HepG2 (cell line): ENCODE measurements around the gene EPC1. TPM values are rescaled to one million over a fixed set of nuclear protein-coding genes. Genes with fewer than 3 reads are reported as not detected.

Source experiments
- E2F1 ChIP-seq: sonication (generic); formaldehyde crosslinking; IDR thresholded peaks from 2 replicates; pipeline ENCODE4 v1.5.0; 2020; ENCODE audit warnings: missing genetic modification reagents
- ETV6 ChIP-seq: sonication (generic); formaldehyde crosslinking; conservative IDR thresholded peaks from 2 replicates; pipeline ENCODE4 v1.4.0; 2020; ENCODE audit warnings: missing genetic modification reagents
- GATA4 ChIP-seq: sonication (generic); IDR thresholded peaks from 2 replicates; pipeline ENCODE4 v1.6.1; 2016; ENCODE audit warnings: antibody characterized with exemption, low read depth, borderline replicate concordance
- HNRNPL ChIP-seq: fragments of 200-400 bp; formaldehyde crosslinking; IDR thresholded peaks from 2 replicates; pipeline ENCODE4 v1.6.1; 2017; ENCODE audit warnings: mild to moderate bottlenecking, low read depth, low read length
- HOXA3 ChIP-seq: sonication (generic); formaldehyde crosslinking; IDR thresholded peaks from 2 replicates; pipeline ENCODE4 v1.5.0; 2020; ENCODE audit warnings: missing genetic modification reagents
- IKZF5 ChIP-seq: IDR thresholded peaks from 2 replicates; pipeline ENCODE4 v1.6.1; 2018; ENCODE audit warnings: missing genetic modification reagents, mild to moderate bottlenecking, missing compliant biosample characterization
- PBX2 ChIP-seq: IDR thresholded peaks from 2 replicates; pipeline ENCODE4 v1.6.1; 2016; ENCODE audit warnings: control low read depth
- RBM39 ChIP-seq: fragments of 200-400 bp; formaldehyde crosslinking; IDR thresholded peaks from one replicate; pipeline ENCODE4 v1.6.1; 2018; ENCODE audit warnings: antibody characterized with exemption, mild to moderate bottlenecking, low read depth, low read length; ENCODE audit not compliant: poor library complexity, severe bottlenecking
- SRSF4 ChIP-seq: fragments of 200-400 bp; formaldehyde crosslinking; IDR thresholded peaks from one replicate; pipeline ENCODE4 v1.6.1; 2018; ENCODE audit warnings: mild to moderate bottlenecking, low read depth, low read length, moderate library complexity; ENCODE audit not compliant: poor library complexity, severe bottlenecking
- ZKSCAN8 ChIP-seq: IDR thresholded peaks from 2 replicates; pipeline ENCODE4 v1.6.1; 2016; ENCODE audit warnings: borderline replicate concordance, missing genetic modification reagents, missing compliant biosample characterization
- ZMYM3 ChIP-seq: sonication (generic); formaldehyde crosslinking; IDR thresholded peaks from 2 replicates; pipeline ENCODE4 v1.5.1; 2020; ENCODE audit warnings: mild to moderate bottlenecking, missing genetic modification reagents
- ZNF275 ChIP-seq: sonication (generic); formaldehyde crosslinking; IDR thresholded peaks from 2 replicates; pipeline ENCODE4 v1.8.0; 2022; ENCODE audit warnings: missing genetic modification reagents, mild to moderate bottlenecking, inconsistent platforms, borderline replicate concordance
- ZNF337 ChIP-seq: sonication (generic); formaldehyde crosslinking; IDR thresholded peaks from 2 replicates; pipeline ENCODE4 v1.5.1; 2020; ENCODE audit warnings: missing genetic modification reagents, low read depth, mild to moderate bottlenecking, borderline replicate concordance
- ZNF550 ChIP-seq: sonication (generic); formaldehyde crosslinking; IDR thresholded peaks from 2 replicates; pipeline ENCODE4 v1.4.0; 2020; ENCODE audit warnings: mild to moderate bottlenecking, missing genetic modification reagents, borderline replicate concordance
- ZNF576 ChIP-seq: sonication (generic); formaldehyde crosslinking; IDR thresholded peaks from 2 replicates; pipeline ENCODE4 v1.4.0; 2020; ENCODE audit warnings: mild to moderate bottlenecking, missing genetic modification reagents
- ZNF616 ChIP-seq: sonication (generic); formaldehyde crosslinking; IDR thresholded peaks from 2 replicates; pipeline ENCODE4 v1.5.0; 2020; ENCODE audit warnings: low read depth, mild to moderate bottlenecking, missing genetic modification reagents
- ZNF850 ChIP-seq: sonication (generic); formaldehyde crosslinking; conservative IDR thresholded peaks from 2 replicates; pipeline ENCODE4 v1.9.0; 2021; ENCODE audit warnings: mild to moderate bottlenecking, missing genetic modification reagents
- polyA plus RNA-seq, 8 experiments: library from polyadenylated mRNA; depleted of rRNA in 3 of 8; stranded (reverse) in 7 of 8; unstranded in 1 of 8; fragments of >200 nt; fragmentation: Illumina TruSeq in 4 of 8; extraction: Trizol in 4 of 8; gene quantifications; 2 replicates each; pipeline versions ENCODE4 v1.2.1 to v1.2.3, GENCODE V29; 2011 to 2016; ENCODE audit warnings: low read depth in 4 of 8, missing spikeins in 1 of 8, mixed read lengths in 1 of 8; ENCODE audit not compliant: insufficient read depth in 1 of 8
- total RNA-seq, 5 experiments: library from RNA; depleted of rRNA; stranded (reverse); fragments of >200 nt; fragmentation: Illumina TruSeq; extraction: Trizol; gene quantifications; 2 replicates each; pipeline ENCODE4 v1.2.3, GENCODE V29; 2016; ENCODE audit warnings: low read depth in 1 of 5
- TF ChIP-seq, protein P1 (sequence below): sonication (generic); formaldehyde crosslinking; IDR thresholded peaks from 2 replicates; pipeline ENCODE4 v1.5.1; 2020; ENCODE audit warnings: mild to moderate bottlenecking, missing genetic modification reagents
- TF ChIP-seq, protein P2 (sequence below): sonication (generic); formaldehyde crosslinking; IDR thresholded peaks from 2 replicates; pipeline ENCODE4 v1.5.0; 2020; ENCODE audit warnings: mild to moderate bottlenecking, missing genetic modification reagents

EPC1 gene
- total and polyA plus RNA-seq, 2 of the 13 experiments (the other 11 are each of a cell fraction or from before 2014, with no cell fraction given), result 28.7 to 44.2 TPM

DNA sequence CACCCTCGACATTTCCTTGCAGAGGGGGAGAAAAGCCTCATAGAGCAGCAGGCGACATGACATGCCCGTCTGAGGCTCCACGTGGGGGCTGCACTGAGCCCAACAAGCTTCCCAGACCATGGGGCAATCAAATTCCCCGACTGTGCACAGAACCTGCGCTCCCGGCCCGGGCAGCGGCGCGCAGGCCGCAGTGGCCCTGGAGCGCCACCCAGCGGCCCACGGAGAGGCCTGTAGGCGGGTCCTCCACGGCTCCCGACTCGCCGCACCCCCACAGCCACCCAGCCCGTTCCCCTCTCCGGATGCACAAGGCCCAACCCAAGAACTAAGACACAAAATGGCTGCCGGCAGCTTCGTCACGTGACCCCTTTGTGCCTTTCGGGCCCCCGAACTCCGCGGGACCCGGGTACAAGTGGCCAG lies 816 bp downstream of the EPC1 start (continued):
- TF ChIP-seq, protein P1, sequence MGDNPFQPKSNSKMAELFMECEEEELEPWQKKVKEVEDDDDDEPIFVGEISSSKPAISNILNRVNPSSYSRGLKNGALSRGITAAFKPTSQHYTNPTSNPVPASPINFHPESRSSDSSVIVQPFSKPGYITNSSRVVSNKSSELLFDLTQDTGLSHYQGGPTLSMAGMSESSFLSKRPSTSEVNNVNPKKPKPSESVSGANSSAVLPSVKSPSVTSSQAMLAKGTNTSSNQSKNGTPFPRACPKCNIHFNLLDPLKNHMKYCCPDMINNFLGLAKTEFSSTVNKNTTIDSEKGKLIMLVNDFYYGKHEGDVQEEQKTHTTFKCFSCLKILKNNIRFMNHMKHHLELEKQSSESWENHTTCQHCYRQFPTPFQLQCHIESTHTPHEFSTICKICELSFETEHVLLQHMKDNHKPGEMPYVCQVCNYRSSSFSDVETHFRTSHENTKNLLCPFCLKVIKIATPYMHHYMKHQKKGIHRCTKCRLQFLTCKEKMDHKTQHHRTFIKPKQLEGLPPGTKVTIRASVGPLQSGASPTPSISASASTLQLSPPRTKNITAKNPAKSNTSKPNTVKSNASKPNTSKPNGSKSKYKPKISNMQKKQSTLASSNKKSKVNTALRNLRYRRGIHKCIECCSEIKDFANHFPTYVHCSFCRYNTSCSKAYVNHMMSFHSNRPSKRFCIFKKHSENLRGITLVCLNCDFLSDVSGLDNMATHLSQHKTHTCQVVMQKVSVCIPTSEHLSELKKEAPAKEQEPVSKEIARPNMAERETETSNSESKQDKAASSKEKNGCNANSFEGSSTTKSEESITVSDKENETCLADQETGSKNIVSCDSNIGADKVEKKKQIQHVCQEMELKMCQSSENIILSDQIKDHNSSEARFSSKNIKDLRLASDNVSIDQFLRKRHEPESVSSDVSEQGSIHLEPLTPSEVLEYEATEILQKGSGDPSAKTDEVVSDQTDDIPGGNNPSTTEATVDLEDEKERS (CRISPR knock-in tag), result no peak
- peak; percentile 13; the same call in 1 of the 2 replicates for TF ChIP-seq E2F1
- TF ChIP-seq ZNF850 (CRISPR knock-in tag), result 0 out of 2 replicates have a peak, but pooled peaks have one; percentile 68
- TF ChIP-seq ZKSCAN8, result peak; percentile 55; the same call in 1 of the 2 replicates
- TF ChIP-seq ETV6, result no peak; the same call in 1 of the 2 replicates
- TF ChIP-seq ZNF616, result no peak
- 0 out of 2 replicates have a peak, but pooled peaks have one; percentile 15 for TF ChIP-seq HNRNPL
- TF ChIP-seq ZNF337 (CRISPR knock-in tag), result no peak
- TF ChIP-seq ZNF550 (CRISPR knock-in tag), result no peak
- TF ChIP-seq ZMYM3 (CRISPR knock-in tag), result peak; percentile 59; the same call in 1 of the 2 replicates
- no peak for TF ChIP-seq GATA4
- TF ChIP-seq RBM39, result peak; percentile 92
- TF ChIP-seq PBX2 (CRISPR knock-in tag), result no peak
- TF ChIP-seq, protein P2, sequence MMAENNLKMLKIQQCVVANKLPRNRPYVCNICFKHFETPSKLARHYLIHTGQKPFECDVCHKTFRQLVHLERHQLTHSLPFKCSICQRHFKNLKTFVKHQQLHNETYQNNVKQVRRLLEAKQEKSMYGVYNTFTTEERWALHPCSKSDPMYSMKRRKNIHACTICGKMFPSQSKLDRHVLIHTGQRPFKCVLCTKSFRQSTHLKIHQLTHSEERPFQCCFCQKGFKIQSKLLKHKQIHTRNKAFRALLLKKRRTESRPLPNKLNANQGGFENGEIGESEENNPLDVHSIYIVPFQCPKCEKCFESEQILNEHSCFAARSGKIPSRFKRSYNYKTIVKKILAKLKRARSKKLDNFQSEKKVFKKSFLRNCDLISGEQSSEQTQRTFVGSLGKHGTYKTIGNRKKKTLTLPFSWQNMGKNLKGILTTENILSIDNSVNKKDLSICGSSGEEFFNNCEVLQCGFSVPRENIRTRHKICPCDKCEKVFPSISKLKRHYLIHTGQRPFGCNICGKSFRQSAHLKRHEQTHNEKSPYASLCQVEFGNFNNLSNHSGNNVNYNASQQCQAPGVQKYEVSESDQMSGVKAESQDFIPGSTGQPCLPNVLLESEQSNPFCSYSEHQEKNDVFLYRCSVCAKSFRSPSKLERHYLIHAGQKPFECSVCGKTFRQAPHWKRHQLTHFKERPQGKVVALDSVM (CRISPR knock-in tag), result no peak
- peak; percentile 95 for TF ChIP-seq HOXA3 (CRISPR knock-in tag)
- TF ChIP-seq SRSF4, result no peak
- TF ChIP-seq ZNF275 (CRISPR knock-in tag), result no peak
- peak; percentile 70; the same call in 1 of the 2 replicates for TF ChIP-seq IKZF5
- TF ChIP-seq ZNF576, result peak; percentile 59; the same call in 1 of the 2 replicates
